NCI-H748 (cell line): ENCODE measurements around the gene ISG15.

Source experiments
- DNase-seq: peaks from one replicate; lab custom pipeline; 2025; ENCODE audit not compliant: unreplicated experiment; lab: John Stamatoyannopoulos, UW

The ISG15 gene

DNA sequence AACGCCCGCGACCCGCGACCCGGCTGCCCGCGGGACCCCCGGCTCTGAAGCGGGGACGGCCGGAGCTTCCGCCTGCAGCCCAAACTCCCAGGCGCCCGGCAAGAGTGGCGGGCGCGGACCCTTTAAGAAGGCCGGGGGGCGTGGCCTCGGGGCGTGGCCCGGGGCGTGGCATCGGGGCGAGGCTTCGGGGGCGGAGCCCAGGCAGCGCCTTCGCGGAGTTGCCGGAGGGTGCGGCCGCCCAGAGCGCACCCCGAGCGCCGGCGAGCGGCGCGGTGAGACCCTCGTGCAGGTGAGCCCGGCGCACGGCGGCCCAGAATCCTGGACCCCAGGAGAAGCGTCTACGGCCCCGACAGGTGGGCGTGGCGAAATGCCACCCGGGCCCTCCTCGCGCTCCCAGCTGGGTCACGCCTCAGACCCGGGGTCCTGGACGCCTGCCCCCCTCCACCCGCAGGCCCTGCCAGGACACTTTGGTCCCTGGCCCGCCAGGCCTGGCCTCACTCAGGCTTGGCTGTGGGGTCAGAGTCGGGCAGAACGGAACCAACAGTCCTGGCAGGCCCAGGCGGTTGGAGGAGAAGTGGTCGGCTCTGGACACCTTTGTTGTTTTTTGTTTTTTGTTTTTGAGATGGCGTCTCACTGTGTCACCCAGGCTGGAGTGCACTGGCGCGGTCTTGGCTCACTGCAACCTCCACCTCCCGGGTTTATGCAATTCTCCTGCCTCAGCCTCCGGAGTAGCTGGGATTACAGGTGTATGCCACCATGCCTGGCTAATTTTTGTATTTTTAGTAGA lies 46.4 kb downstream of the ISG15 start:
- DNase-seq = peak; percentile 80

DNA sequence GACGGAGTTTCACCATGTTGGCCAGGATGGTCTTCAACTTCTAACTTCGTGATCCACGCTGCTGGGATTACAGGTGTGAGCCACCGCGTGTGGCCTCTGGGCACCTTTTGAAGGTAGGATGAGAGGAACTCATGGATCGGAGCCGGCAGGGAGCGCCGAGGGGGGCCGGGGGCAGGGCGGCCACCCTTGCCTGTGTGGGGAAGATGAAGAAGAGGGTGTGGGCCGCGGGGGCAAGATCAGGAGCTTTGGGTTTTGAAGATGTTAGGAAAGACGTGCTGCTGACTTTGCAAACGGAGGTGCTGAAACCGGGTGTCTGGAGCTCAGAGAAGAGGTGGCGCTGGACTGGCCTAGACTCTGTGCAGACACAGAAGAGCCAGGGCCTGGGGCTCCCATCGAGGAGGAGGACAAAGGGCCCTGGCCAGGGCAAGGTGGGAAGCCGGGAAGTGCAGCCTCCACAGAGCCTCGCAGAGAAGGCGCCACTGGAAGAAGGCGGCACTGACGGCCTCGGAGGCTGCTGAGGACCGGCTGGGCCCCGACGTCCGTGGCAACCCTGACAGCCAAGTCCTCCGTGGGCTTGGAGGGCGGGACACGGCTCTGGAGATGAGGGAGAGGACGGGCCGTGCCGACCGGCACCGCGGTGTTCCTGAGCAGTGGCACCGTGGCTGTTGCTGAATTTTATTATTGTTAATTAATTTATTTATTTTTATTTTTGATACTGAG lies 47.1 kb downstream of the ISG15 start:
- DNase-seq = no peak

DNA sequence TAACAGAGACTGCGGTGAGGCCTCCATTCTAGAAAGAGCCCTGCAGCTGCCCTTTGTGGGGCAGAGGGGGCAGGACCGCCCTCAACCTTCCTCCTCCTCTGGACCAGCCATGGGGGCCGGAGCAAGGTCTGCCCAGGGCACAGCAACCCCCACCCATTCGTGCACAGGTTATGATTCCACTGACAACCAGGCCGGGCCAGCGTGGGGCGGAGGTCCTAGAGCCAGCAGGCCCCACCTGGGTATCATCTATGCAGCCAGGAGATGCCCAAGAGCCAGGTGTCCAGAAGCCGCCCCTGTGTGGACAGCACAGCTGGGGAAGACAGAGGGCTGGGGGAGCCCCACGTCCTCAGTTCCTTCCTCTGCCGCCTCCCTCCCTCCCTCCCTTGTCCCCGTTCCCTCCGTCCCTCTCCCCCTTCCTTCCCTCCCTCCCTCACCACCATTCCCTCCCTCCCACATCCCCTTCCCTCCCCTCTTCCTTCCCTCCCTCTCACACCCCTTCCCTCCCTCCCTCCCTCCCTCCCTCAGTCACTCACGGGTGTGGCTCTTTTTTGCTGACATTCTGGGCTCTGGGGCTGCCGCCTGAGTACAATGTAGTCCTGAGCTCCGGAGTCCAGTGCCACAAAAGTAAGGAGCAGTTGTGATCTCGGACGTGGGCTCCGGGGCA lies 48.5 kb downstream of the ISG15 start:
- peak; percentile 24 for DNase-seq

DNA sequence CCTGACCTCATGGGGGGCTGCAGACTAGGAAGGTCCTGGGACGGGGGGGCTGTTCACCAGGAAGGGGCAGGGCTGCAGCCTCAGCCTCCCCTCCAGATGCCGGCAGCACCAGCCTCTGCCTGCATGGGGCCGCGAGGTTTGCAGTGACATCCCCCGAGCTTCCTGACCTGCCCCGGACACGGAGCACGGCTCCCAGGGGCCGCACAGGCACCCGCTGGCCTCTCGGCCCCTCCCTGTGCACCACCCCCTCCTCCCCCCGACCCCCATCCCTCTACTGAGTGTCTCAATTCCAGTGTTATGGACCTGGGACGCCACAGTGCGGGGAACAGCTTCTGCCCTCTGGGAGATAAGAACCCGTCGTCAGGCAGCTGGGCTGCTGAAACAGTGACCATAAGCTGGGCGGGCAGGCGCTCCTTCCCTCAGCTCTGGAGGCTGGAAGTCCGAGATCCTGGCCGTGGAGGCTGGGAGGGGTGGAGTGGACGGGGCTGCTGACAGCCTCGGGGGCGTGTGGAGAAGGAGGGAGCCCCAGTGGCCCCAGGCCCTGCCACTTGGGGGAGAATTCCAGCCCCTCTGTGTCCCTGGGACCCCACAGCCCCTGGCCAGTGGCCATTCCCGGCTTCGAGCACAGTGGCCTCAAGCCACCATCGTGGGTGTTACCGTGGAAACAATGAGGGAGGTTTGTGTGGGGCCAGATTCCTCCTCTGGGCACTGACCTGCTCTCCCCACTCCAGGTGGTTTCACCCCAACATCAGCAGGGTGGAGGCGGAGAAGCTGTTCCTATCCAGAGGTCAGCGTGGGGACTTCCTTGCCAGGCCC lies 49.3 kb downstream of the ISG15 start:
- no peak for DNase-seq

DNA sequence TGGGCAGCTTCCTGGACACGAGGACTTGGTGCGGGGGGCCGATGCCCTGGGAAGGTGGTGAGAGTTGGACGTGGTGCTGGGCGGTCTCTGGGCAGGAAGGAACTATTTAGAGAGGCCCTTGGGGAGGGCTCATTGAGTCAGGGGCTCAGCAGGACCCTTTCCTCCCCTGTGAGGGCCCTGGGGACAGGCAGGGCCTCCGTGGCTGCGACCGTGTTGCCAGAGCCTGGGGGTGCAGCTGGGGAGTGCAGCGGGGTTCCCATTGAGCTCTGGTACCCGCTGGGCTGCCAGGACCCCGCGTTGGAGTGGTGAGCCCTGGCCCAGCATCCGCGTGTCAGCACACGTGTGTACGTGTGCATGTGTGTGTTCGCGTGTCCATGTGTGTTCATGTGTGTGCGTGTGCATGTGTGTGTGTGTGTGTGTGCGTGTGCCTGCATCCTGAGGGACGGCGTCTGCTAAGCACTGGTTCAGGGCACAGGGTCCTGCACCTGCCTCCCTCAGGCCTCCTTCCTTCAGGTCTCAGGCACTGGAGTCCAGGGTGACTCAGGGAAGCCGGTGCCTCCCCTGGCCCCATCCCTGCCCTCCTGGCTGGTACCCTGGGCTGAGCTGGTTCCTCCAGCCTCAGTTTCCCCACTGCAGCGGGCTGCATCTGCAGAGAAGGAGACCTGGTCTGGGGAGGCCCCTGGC lies 50.1 kb downstream of the ISG15 start:
- DNase-seq = no peak
